Medulla oblongata (tissue), 1 donor: Measurements from ENCODE around the gene BICD1.
A peak's percentile ranks its signal among the peaks of the same experiment; 100 is the strongest.
"Not testable (repeated sequence)": the region's sequence is repeated elsewhere in the genome, so short reads cannot be mapped to it uniquely, and the experiment has no call there.

Experiments used
- DNase-seq: peaks from one replicate; pipeline ENCODE4 v3.0.0-alpha.2; 2015; ENCODE audit errors: extremely low spot score

Gene BICD1

DNA sequence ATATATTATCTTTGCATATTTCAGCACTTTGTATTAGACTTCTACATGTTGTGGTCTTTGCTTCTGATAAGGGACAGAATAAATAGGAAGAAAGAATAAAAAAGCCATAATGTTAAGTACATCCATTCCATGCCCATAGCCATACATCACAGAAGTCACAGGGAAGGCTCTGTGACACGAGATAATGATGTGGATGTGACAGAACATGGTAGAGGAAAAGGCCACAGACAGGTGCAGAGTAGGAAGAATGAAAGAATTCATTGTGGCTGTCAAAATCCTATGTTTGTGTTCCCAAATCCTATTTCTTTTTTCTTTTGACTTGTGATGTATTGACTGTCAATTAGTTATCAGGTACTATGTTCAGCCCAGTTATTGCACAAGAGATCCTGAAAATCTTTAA lies 38.4 kb downstream of the BICD1 start:
- DNase-seq: no peak

- DNase-seq: no peak
Measured at GRCh38 chr12:32146074-32146873, 39.6 kb downstream of the BICD1 start.

- DNase-seq: no peak
Measured at GRCh38 chr12:32148372-32148771, 41.7 kb downstream of the BICD1 start.

GRCh38 chr12:32149489-32149888 lies 42.8 kb downstream of the BICD1 start:
- no peak for DNase-seq

DNA sequence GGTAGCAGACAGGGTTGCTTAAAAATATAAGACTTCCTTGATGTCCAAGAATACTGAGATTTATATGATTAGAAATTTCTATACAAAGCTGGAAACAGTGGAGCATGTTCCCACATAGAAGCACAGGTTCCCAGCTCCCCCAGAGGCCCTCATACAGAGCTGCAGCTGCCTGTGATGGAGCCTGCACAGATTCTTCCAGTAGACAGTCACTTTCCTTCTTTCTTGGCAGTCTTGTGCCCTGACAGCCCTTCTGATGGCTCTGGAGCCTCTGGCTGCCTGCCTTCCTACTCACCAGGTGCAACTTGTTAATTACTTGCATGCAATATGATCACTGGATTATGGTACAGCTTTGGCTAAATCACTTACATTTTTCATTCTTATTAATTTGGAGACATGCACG lies 44.4 kb downstream of the BICD1 start:
- DNase-seq: no peak

GRCh38 chr12:32151552-32151951 lies 44.9 kb downstream of the BICD1 start:
- DNase-seq: no peak

- DNase-seq: no peak
Measured at GRCh38 chr12:32155041-32155440, 48.4 kb downstream of the BICD1 start.

GRCh38 chr12:32155961-32156529 lies 49.4 kb downstream of the BICD1 start:
- DNase-seq: no peak

GRCh38 chr12:32158525-32158924 lies 51.9 kb downstream of the BICD1 start:
- DNase-seq: no peak

DNA sequence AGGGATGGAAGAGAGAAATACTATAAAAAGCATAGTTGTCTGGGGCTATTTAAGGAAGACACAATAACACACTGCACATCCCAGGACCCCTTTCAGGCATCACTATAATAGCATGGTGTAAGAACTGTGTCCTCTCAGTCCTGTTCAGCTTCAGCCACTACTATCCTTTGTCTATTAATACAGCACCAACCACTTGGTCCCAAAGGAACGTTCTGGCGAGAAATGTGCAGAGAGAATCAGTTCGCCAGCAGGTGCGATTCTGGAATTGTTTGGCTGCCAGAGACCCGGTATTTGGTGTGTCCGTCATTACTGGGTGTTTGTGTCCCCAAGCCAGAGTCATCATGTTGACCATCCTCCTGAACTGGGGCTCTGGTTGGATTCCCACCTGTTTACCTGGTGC lies 52.7 kb downstream of the BICD1 start:
- no peak for DNase-seq

- peak; percentile 27 for DNase-seq
Measured at GRCh38 chr12:32159925-32160324, 53.3 kb downstream of the BICD1 start.

DNA sequence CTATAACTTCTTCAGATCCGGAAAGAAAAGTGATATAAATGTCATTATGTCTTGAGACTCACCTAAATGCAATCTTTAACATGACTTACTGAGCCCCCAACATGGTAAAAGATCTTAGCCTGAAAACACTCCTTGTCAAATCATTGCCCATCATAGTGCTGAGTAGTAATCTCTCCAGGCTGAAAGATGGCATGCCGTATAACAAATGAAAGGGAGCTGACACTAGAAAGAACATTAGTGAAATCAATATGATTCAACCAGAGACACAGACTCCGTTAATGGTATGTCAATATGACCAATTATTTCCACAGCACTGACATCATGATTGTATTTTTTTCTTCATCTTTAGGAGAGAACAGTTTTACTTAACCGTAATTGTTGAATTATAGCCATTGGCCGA lies 54.4 kb downstream of the BICD1 start:
- no peak for DNase-seq

DNA sequence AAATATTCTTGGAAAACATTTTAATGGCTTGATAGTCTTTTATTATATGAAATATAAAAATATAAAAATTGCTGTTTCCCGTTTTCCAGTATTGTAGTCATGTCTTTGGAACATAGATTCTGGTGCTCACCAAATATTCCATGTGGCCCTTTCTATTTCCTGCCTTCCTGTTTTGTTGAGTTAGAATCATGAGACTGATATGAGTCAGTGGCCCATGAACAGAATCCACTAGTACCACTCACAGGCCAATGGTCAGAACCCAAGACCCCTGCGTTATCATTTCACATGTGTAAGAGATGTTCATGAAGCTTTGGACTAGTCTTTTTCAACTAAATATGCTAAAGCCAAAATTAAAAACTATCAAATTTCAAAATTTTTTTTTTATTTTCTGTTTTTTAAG lies 56.9 kb downstream of the BICD1 start:
- no peak for DNase-seq

- DNase-seq: no peak
Measured at GRCh38 chr12:32166510-32166909, 59.9 kb downstream of the BICD1 start.

DNA sequence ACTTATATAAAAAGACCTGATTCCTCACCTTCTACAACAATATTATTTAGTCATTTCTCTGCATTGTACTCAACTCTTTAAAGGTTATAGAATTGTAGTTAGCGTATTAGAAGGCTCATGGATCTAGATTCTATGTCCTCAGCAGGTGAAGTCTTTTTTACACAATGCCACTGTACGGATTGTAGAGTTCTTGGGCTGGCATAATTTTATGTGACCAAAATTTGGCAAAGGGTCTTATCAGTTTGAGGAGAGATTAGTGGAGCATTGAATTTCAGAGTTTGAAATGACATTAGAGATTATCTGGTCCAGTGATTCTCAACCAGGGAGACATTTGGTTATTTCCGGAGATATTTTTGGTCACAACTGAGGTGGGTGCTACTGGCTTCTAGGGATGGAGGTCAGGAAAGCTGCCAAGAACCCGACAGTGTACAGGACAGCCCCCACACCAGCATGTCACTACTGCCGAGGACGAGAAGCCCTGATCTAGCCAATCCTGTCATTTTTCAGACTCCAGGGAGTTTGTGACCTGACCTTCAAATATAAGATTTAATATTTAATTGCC lies 63.9 kb downstream of the BICD1 start:
- no peak for DNase-seq

GRCh38 chr12:32171211-32171610 lies 64.6 kb downstream of the BICD1 start:
- DNase-seq: no peak

DNA sequence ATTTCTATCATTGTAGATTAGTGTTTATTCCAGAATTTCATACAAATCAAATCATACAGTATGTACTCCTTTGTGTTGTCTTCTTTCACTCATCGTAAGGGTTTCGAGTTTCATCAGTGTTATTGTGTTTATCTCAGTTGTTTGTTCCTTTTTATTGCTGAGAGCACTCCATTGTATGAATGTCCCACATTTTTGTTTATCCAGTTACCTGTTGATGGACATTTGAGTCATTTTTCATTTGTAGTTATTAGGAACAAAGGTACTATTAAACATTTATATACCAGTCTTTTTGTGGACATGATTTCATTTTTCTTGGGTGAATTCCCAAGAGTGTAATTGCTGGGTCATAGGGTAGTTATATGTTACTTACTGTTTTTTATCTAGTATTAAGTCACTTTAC lies 70.0 kb downstream of the BICD1 start:
- no peak for DNase-seq

GRCh38 chr12:32178341-32179010 lies 71.8 kb downstream of the BICD1 start:
- peak; percentile 15 for DNase-seq

DNA sequence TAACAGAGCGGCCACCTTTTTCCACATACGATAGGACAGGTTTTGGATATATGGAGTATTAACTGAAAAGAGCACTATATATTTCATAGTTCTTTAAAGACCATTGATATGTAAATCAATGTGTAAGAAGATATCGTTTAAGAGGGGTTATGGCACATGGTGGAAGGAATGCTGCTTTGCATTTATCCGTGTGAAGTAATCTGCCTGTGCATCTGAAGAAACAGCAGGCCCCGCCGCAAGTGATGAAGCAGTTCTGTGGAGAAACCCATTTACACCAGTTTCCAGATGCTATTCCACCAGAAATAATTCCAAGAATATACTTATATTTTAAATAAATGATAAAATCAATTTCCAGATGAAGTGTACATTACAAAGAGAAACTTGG lies 72.4 kb downstream of the BICD1 start:
- DNase-seq: no peak

GRCh38 chr12:32181498-32182175 lies 75.0 kb downstream of the BICD1 start:
- no peak for DNase-seq

GRCh38 chr12:32183650-32184049 lies 77.0 kb downstream of the BICD1 start:
- DNase-seq: no peak

- DNase-seq: not testable (repeated sequence)
Measured at GRCh38 chr12:32187127-32187526, 80.5 kb downstream of the BICD1 start.
